HepG2 (cell line): Measurements from ENCODE around the gene TTLL6.

ENCODE experiments used
- JUND ChIP-seq: sonication (generic); formaldehyde crosslinking; IDR thresholded peaks from 2 replicates; pipeline ENCODE4 v1.8.0; 2022; ENCODE audit warnings: mild to moderate bottlenecking, missing genetic modification reagents
- TF ChIP-seq, protein P1 (sequence below): sonication (generic); formaldehyde crosslinking; IDR thresholded peaks from 2 replicates; pipeline ENCODE4 v1.5.0; 2020; ENCODE audit warnings: mild to moderate bottlenecking, missing genetic modification reagents, moderate library complexity
- TF ChIP-seq, protein P2 (sequence below): sonication (generic); formaldehyde crosslinking; IDR thresholded peaks from 2 replicates; pipeline ENCODE4 v1.4.0; 2020; ENCODE audit warnings: missing genetic modification reagents
- TF ChIP-seq, protein P3 (sequence below): sonication (generic); formaldehyde crosslinking; IDR thresholded peaks from 2 replicates; pipeline ENCODE4 v1.4.0; 2020; ENCODE audit warnings: mild to moderate bottlenecking, missing genetic modification reagents
- TF ChIP-seq, protein P4 (sequence below): sonication (generic); formaldehyde crosslinking; IDR thresholded peaks from 2 replicates; pipeline ENCODE4 v1.4.0; 2020; ENCODE audit warnings: missing genetic modification reagents

DNA sequence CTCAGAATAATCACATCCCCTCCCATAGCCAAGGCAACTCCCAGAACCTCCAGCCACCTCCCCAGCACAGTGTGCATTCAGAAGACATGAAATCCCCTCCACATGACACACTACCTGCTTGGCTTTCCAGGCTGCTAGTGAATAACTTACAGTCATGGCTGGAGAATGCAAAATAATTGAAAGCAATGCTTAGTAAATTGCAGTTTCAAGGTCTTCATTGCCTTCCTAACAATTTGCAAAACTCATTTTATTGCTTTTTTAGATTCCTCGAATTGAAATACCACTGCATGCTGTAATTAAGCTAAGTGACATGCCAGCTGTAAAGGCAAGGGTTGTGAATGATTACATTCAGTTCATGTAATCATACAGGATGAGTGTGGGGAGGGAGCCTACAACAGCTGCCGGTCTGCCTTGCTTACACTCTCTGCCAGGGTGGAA is 59.5 kb downstream of the TTLL6 start:
- no peak for TF ChIP-seq JUND
- TF ChIP-seq, protein P1, sequence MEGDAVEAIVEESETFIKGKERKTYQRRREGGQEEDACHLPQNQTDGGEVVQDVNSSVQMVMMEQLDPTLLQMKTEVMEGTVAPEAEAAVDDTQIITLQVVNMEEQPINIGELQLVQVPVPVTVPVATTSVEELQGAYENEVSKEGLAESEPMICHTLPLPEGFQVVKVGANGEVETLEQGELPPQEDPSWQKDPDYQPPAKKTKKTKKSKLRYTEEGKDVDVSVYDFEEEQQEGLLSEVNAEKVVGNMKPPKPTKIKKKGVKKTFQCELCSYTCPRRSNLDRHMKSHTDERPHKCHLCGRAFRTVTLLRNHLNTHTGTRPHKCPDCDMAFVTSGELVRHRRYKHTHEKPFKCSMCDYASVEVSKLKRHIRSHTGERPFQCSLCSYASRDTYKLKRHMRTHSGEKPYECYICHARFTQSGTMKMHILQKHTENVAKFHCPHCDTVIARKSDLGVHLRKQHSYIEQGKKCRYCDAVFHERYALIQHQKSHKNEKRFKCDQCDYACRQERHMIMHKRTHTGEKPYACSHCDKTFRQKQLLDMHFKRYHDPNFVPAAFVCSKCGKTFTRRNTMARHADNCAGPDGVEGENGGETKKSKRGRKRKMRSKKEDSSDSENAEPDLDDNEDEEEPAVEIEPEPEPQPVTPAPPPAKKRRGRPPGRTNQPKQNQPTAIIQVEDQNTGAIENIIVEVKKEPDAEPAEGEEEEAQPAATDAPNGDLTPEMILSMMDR (CRISPR knock-in tag), result no peak
- TF ChIP-seq, protein P2, sequence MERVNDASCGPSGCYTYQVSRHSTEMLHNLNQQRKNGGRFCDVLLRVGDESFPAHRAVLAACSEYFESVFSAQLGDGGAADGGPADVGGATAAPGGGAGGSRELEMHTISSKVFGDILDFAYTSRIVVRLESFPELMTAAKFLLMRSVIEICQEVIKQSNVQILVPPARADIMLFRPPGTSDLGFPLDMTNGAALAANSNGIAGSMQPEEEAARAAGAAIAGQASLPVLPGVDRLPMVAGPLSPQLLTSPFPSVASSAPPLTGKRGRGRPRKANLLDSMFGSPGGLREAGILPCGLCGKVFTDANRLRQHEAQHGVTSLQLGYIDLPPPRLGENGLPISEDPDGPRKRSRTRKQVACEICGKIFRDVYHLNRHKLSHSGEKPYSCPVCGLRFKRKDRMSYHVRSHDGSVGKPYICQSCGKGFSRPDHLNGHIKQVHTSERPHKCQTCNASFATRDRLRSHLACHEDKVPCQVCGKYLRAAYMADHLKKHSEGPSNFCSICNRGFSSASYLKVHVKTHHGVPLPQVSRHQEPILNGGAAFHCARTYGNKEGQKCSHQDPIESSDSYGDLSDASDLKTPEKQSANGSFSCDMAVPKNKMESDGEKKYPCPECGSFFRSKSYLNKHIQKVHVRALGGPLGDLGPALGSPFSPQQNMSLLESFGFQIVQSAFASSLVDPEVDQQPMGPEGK (CRISPR knock-in tag), result no peak
- TF ChIP-seq, protein P3, sequence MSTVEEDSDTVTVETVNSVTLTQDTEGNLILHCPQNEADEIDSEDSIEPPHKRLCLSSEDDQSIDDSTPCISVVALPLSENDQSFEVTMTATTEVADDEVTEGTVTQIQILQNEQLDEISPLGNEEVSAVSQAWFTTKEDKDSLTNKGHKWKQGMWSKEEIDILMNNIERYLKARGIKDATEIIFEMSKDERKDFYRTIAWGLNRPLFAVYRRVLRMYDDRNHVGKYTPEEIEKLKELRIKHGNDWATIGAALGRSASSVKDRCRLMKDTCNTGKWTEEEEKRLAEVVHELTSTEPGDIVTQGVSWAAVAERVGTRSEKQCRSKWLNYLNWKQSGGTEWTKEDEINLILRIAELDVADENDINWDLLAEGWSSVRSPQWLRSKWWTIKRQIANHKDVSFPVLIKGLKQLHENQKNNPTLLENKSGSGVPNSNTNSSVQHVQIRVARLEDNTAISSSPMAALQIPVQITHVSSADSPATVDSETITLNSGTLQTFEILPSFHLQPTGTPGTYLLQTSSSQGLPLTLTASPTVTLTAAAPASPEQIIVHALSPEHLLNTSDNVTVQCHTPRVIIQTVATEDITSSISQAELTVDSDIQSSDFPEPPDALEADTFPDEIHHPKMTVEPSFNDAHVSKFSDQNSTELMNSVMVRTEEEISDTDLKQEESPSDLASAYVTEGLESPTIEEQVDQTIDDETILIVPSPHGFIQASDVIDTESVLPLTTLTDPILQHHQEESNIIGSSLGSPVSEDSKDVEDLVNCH (CRISPR knock-in tag), result no peak
- TF ChIP-seq, protein P4, sequence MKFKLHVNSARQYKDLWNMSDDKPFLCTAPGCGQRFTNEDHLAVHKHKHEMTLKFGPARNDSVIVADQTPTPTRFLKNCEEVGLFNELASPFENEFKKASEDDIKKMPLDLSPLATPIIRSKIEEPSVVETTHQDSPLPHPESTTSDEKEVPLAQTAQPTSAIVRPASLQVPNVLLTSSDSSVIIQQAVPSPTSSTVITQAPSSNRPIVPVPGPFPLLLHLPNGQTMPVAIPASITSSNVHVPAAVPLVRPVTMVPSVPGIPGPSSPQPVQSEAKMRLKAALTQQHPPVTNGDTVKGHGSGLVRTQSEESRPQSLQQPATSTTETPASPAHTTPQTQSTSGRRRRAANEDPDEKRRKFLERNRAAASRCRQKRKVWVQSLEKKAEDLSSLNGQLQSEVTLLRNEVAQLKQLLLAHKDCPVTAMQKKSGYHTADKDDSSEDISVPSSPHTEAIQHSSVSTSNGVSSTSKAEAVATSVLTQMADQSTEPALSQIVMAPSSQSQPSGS (CRISPR knock-in tag), result no peak
